GOT3 (cell line): ENCODE measurements around the gene ST6GALNAC4.

Source experiments
- DNase-seq: peaks from one replicate; lab custom pipeline; 2025; ENCODE audit warnings: mixed read lengths; lab: John Stamatoyannopoulos, UW

The ST6GALNAC4 gene

DNA sequence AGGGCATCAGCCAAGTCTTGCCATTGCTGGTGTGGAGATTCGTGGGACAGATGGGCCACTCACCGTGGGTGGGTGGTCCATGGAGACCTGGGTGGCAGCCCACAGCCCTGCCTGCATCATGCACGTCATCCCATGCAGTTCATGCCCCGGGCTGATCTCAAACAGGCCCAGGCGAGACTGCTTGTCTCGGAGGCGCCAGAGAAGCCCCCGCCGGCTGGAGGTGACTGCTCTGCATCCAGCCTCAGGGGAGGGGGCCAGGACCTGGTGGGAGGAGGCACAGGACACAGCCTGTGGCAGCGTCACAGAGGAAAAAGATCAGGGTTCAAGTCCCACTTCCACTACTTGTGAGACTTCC lies 12.8 kb upstream of the ST6GALNAC4 start:
- DNase-seq: no peak

GRCh38 chr9:127928676-127929624 lies 12.1 kb upstream of the ST6GALNAC4 start:
- DNase-seq: no peak

GRCh38 chr9:127927988-127928675 lies 11.3 kb upstream of the ST6GALNAC4 start:
- no peak for DNase-seq

DNA sequence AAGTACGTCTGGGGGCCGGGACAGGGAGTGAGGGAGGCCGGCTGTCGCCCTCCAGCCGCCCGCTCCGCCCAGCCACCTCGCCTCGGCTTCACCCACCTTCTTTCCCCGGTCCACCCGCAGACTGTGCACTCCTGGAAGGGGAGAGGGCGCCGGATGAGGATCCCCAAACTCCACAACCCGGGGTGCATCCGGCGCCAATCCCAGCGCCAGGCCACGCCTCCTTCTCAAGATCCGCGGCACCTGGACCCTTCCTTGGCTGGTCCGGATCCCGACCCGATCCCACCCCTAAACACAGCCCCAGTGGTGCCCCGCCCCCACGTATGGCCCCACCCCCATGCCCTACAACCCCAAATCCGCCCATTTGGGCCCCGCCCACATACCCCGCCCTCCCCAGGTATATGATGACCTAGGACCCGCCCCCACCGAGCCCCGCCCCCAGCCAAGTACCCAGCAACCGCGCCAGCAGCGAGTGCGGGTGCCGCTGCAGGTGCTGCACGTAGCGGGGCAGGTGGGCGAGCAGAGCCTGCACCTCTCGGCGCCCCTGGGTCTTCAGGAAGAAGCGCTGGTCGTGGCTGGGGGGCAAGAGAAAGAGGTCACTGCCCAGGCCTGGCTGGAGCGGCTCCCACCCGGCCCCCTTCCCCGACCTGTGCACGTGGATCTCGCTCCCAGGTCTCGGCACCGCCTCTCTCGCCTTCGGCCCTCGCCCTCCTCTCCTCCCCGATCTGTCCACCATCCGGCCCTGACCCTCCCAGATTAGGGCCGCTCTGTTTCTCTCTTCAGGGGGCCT lies 10.6 kb upstream of the ST6GALNAC4 start:
- no peak for DNase-seq

DNA sequence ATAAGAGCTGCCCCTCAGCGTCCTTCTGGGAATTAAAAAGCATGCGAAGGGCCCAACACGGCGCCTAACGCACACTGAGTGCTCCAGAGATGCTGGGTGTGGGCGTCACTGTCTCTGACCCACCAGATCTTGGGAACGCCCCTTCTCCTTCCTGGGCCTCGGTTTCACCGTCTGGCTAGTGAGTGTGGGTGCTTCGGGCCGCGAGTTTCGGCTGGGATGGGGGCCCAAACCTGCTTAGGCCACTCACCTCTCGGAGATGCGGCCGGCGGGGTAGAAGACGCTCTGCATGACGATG lies 10.0 kb upstream of the ST6GALNAC4 start:
- DNase-seq: no peak

DNA sequence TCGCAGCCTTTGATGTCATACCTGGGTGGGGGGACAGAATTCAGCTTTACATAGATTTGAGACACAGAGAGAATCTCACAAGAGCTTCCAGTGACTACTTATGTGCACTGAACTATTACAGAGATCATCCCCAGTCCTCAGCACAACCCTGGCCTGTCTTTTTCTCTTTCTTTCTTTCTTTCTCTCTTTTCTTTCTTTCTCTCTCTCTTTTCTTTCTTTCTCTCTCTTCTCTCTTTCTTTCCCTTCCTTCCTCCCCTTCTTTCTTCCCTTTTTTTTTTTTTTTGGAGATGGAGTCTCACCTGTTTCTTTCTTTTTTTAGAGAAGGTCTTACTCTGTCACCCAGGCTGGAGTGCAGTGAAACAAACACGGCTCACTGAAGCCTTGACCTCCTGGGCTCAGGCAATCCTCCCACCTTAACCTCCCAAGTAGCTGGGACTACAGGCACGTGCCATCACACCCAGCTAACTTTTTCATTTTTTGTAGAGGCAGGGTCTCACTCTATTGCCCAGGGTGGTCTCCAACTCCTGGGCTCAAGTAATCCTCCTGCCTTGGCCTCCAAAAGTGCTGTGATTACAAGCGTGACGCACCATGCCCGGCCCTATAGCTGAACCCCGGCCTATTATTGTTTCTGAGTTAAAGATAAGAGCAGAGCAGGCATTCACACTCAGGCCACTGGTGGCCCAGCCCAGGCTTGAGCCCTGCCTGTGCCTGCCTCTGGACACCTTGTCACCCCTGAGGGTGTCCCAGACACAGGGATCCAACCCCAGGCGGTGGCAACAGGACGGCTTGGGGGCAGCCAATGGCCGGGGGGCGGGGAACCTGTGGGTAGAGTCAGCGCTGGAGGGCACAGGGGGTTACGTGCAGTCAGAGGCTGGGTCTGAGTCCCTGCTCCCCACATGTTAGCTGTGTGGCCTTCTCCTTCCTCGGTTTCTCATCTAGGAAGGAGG lies 9.4 kb upstream of the ST6GALNAC4 start:
- no peak for DNase-seq

- no peak for DNase-seq
Measured at GRCh38 chr9:127924736-127925444, 8.0 kb upstream of the ST6GALNAC4 start.

- no peak for DNase-seq
Measured at GRCh38 chr9:127923771-127924170, 6.9 kb upstream of the ST6GALNAC4 start.

DNA sequence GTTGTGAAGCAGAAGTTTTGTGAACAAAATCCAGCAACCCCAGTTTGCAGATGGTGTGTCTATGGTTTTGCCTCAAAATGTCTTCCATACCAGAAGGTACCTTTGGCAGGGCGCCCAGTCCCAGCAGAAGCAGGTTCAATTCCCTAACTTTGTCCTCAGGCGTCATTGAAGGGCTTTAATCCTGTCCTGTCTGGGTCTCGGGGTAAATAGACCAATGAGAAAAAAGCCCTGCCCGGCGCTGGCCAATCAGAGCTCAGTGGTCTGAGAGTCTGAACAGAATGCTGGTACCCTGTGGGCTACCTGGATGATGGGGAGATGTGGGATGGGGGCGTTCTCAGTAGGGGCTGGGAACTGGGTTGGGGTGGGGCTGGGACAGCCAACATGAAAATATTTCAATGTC lies 6.2 kb upstream of the ST6GALNAC4 start:
- no peak for DNase-seq

DNA sequence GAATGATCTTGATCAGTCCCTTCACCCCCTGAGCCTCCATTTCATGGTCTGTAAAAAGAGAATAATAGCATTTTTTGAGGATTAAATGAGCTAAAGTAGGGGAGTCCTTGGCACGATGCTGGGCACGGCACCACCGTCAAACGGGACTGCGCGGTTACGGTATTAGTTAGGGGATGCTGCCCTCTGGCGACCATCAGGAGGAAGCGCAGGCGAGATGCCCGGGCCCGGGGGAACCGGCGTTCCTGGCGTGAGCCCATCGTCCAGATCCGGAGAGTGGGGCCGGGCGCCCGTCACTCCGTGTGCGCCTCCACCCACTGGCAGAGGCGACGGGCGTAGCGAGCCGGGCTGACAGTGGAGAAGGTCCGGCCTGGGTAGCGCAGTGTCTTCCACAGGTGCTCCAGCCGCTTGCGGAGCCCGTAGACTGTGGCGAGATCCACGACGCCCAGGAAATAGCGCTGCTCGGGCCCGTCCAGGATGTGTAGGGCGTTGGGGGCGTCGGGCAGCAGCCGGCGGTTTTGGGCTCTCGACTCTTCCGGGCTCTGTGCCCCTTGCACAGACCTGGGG lies 4.8 kb upstream of the ST6GALNAC4 start:
- no peak for DNase-seq

DNA sequence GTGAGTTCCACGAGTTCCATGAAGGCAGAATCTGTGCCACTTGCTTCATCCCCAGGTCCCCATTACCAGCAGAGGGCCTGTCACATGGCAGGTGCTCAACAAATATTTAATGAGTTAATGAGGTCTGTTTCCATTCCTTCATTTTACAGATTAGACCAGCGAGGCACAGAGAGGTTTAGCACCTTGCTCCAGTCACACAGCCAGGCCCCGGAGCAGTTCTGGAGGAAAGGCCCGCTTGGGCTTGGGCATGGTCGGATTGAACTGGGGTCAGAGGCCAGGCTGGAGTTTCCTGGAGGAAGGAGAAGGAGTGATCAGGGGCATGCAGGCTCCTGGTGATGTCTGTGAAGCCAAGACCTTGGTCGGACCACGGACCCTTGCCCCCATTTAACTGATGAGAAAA lies 4.0 kb upstream of the ST6GALNAC4 start:
- DNase-seq: no peak

GRCh38 chr9:127919253-127919815 lies 2.5 kb upstream of the ST6GALNAC4 start:
- peak; percentile 69 for DNase-seq

DNA sequence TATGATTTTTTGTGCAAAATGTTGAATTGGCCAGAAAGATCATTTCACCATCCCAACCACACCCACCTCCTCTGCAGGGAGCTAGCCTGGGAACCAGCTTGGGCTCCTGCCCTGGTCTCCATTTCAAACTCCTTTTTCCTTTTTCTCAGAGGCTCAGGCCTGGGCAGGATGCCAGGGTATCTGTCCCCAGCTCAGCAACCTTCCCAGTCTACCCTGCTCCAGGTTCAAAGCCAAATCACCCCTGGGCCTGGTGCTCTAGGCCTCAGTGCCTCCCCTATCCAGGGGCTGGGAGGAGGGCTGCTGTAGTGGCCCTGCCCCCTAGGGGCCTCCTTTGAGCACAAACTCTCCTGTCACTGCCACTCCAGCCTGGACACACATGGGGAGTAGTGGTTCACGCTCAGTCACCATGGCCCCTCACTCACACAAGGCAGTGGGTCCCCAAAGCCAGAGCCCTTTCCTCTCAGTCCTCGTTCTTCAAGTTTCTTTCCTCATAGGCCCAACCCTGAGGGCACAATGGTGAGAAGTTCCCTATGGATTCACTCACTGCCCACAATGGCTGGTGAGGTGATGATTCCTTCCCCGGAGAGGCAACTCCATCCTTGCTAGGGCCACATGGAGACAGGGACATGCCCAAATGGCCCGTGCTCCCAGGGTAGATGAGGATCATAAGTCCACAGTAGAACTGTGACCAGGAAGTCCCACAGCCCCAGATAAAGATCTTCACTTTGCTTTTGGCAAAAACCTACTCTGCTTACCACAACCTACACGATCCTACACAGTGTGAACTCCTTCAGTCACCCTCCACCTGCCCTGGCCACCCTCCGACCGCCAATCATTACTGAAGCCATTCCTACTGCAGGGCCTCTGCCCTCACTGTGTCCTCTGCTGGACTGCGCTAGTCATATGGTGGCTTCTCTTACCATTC lies 1.6 kb upstream of the ST6GALNAC4 start:
- no peak for DNase-seq

- no peak for DNase-seq
Measured at GRCh38 chr9:127917603-127918002, 762 bp upstream of the ST6GALNAC4 start.

GRCh38 chr9:127915801-127916719 lies 781 bp downstream of the ST6GALNAC4 start:
- no peak for DNase-seq

- no peak for DNase-seq
Measured at GRCh38 chr9:127915325-127915752, 1.5 kb downstream of the ST6GALNAC4 start.

- DNase-seq: no peak
Measured at GRCh38 chr9:127913682-127914081, 3.2 kb downstream of the ST6GALNAC4 start.

- DNase-seq: no peak
Measured at GRCh38 chr9:127912882-127913281, 4.0 kb downstream of the ST6GALNAC4 start.
